SK-N-SH (cell line): ENCODE measurements around the gene TFR2.

Experiments
- CTCF ChIP-seq: fragments of 200-600 bp; sonication (generic); IDR thresholded peaks from 2 replicates; pipeline ENCODE4 v1.6.1; 2017; ENCODE audit warnings: antibody characterized with exemption, mild to moderate bottlenecking, moderate library complexity
- ELF1 ChIP-seq: IDR thresholded peaks from 2 replicates; pipeline ENCODE4 v1.4.0; 2012
- EP300 ChIP-seq, 2 experiments: IDR thresholded peaks; 2 replicates each; pipeline versions ENCODE4 v1.4.0 to v1.6.1; 2012; ENCODE audit warnings: borderline replicate concordance in 1 of 2, low read depth in 1 of 2, low read length in 1 of 2
- GATA2 ChIP-seq: sonication (generic); formaldehyde crosslinking; IDR thresholded peaks from 2 replicates; pipeline ENCODE4 v1.5.0; 2020; ENCODE audit warnings: mild to moderate bottlenecking, missing genetic modification reagents
- MAX ChIP-seq: IDR thresholded peaks from 2 replicates; pipeline ENCODE4 v1.4.0; 2012; ENCODE audit warnings: low read depth
- NFIC ChIP-seq: IDR thresholded peaks from 2 replicates; pipeline ENCODE4 v1.4.0; 2012; ENCODE audit warnings: borderline replicate concordance
- NRF1 ChIP-seq: IDR thresholded peaks from 2 replicates; pipeline ENCODE4 v1.6.1; 2012; ENCODE audit warnings: low read depth, mild to moderate bottlenecking, low read length
- POLR2AphosphoS5 ChIP-seq: IDR thresholded peaks from 2 replicates; pipeline ENCODE4 v1.6.1; 2012; ENCODE audit warnings: low read depth, low read length
- RAD21 ChIP-seq: IDR thresholded peaks from 2 replicates; pipeline ENCODE4 v1.6.1; 2012; ENCODE audit warnings: mild to moderate bottlenecking, low read length
- RCOR1 ChIP-seq: fragments of 150-350 bp; IDR thresholded peaks from 2 replicates; pipeline ENCODE4 v1.6.1; 2017; ENCODE audit warnings: antibody characterized with exemption, low read length
- RFX5 ChIP-seq: IDR thresholded peaks from 2 replicates; pipeline ENCODE4 v1.6.1; 2012; ENCODE audit warnings: mild to moderate bottlenecking, improper control_type of control experiment, low read length
- RXRA ChIP-seq: IDR thresholded peaks from 2 replicates; pipeline ENCODE4 v1.4.0; 2012; ENCODE audit warnings: low read depth, mild to moderate bottlenecking, borderline replicate concordance
- TF ChIP-seq, protein P1 (sequence below): IDR thresholded peaks from 2 replicates; pipeline ENCODE4 v1.6.1; 2012; ENCODE audit warnings: mild to moderate bottlenecking, low read depth, low read length, moderate library complexity

- no peak for TF ChIP-seq CTCF
- TF ChIP-seq RXRA: no peak
- TF ChIP-seq EP300 (IDR thresholded peaks at IDR 0.05; ENCODE audit: borderline replicate concordance in 1 of 2, low read depth in 1 of 2, low read length in 1 of 2): no peak
- TF ChIP-seq RAD21: no peak
- TF ChIP-seq GATA2 (CRISPR knock-in tag): no peak
- TF ChIP-seq POLR2AphosphoS5: no peak
- TF ChIP-seq MAX: no peak
- no peak for TF ChIP-seq NRF1
- TF ChIP-seq RCOR1: no peak
- TF ChIP-seq NFIC: no peak
- TF ChIP-seq, protein P1, sequence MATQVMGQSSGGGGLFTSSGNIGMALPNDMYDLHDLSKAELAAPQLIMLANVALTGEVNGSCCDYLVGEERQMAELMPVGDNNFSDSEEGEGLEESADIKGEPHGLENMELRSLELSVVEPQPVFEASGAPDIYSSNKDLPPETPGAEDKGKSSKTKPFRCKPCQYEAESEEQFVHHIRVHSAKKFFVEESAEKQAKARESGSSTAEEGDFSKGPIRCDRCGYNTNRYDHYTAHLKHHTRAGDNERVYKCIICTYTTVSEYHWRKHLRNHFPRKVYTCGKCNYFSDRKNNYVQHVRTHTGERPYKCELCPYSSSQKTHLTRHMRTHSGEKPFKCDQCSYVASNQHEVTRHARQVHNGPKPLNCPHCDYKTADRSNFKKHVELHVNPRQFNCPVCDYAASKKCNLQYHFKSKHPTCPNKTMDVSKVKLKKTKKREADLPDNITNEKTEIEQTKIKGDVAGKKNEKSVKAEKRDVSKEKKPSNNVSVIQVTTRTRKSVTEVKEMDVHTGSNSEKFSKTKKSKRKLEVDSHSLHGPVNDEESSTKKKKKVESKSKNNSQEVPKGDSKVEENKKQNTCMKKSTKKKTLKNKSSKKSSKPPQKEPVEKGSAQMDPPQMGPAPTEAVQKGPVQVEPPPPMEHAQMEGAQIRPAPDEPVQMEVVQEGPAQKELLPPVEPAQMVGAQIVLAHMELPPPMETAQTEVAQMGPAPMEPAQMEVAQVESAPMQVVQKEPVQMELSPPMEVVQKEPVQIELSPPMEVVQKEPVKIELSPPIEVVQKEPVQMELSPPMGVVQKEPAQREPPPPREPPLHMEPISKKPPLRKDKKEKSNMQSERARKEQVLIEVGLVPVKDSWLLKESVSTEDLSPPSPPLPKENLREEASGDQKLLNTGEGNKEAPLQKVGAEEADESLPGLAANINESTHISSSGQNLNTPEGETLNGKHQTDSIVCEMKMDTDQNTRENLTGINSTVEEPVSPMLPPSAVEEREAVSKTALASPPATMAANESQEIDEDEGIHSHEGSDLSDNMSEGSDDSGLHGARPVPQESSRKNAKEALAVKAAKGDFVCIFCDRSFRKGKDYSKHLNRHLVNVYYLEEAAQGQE: peak; percentile 43; the same call in 1 of the 2 replicates
- no peak for TF ChIP-seq ELF1
- no peak for TF ChIP-seq RFX5
Observed at GRCh38 chr7:100584683-100585510, 56.5 kb downstream of the TFR2 start.
